PC-9 (cell line): ENCODE data around the gene LGALS7B. TPM values are rescaled to one million over a fixed set of nuclear protein-coding genes. Genes with fewer than 3 reads are reported as not detected.
"Not testable (repeated sequence)": the region's sequence is repeated elsewhere in the genome, so short reads cannot be mapped to it uniquely, and the experiment has no call there.

Experiments used
- BruUV-seq: library from RNA; stranded (reverse); fragments of 400-500 nt; replicated peaks from 2 replicates; lab custom pipeline; 2021; lab: Mats Ljungman, UMichigan
- CTCF ChIA-PET: fragments of 300-600 bp; sonication (Branson Sonifier 250); formaldehyde crosslinking; loops from one replicate; lab custom pipeline; 2022; ENCODE audit warnings: antibody characterized with exemption; lab: Charles Lee
- POLR2A ChIA-PET: fragments of 300-600 bp; sonication (Branson Sonifier 250); formaldehyde crosslinking; loops from one replicate; lab custom pipeline; 2022; ENCODE audit warnings: antibody characterized with exemption; ENCODE audit not compliant: unreplicated experiment; lab: Charles Lee
- DNase-seq, 2 experiments: peaks; one replicate each; pipeline versions ENCODE4 v3.0.0 to v3.0.0-alpha.2; 2015 to 2022; ENCODE audit warnings: mixed read lengths in 1 of 2
- H2AFZ ChIP-seq: fragments of 200-600 bp; sonication (generic); 2 replicates; pipeline ENCODE4 v1.8.1; 2017; ENCODE audit warnings: antibody characterized with exemption
- H3F3A ChIP-seq: fragments of 200-600 bp; sonication (generic); 2 replicates; pipeline ENCODE4 v1.8.1; 2017; ENCODE audit warnings: antibody characterized with exemption, mild to moderate bottlenecking, low read depth; ENCODE audit not compliant: insufficient read depth
- H3K27ac ChIP-seq: fragments of 200-600 bp; sonication (generic); 2 replicates; pipeline ENCODE4 v1.6.1; 2016; ENCODE audit warnings: mixed run types
- H3K27me3 ChIP-seq: fragments of 200-600 bp; sonication (generic); 2 replicates; pipeline ENCODE4 v1.6.1; 2016; ENCODE audit warnings: low read depth, mixed run types; ENCODE audit not compliant: insufficient read depth
- H3K36me3 ChIP-seq: fragments of 200-600 bp; sonication (generic); 2 replicates; pipeline ENCODE4 v1.6.1; 2016; ENCODE audit warnings: low read depth, mixed run types
- H3K4me1 ChIP-seq: fragments of 200-600 bp; sonication (generic); replicated peaks from 2 replicates; pipeline ENCODE4 v1.6.1; 2016; ENCODE audit warnings: mixed run types; ENCODE audit not compliant: insufficient read depth
- H3K4me2 ChIP-seq: fragments of 200-600 bp; sonication (generic); 2 replicates; pipeline ENCODE4 v1.6.1; 2017; ENCODE audit warnings: mixed run types
- H3K4me3 ChIP-seq: fragments of 200-600 bp; sonication (generic); 2 replicates; pipeline ENCODE4 v1.6.1; 2016; ENCODE audit warnings: mixed run types
- H3K79me2 ChIP-seq: fragments of 200-600 bp; sonication (generic); 2 replicates; pipeline ENCODE4 v1.6.1; 2017; ENCODE audit warnings: low read depth, mixed run types
- H3K9me2 ChIP-seq: fragments of 200-600 bp; sonication (generic); 2 replicates; pipeline ENCODE4 v1.8.1; 2017; ENCODE audit warnings: mild to moderate bottlenecking; ENCODE audit not compliant: insufficient read depth
- H3K9me3 ChIP-seq: fragments of 200-600 bp; sonication (generic); 2 replicates; pipeline ENCODE4 v1.8.1; 2016; ENCODE audit warnings: low read depth; ENCODE audit not compliant: insufficient read depth
- H4K20me1 ChIP-seq: fragments of 200-600 bp; sonication (generic); 2 replicates; pipeline ENCODE4 v1.8.1; 2017; ENCODE audit not compliant: insufficient read depth
- CTCF ChIP-seq: fragments of 200-600 bp; sonication (generic); conservative IDR thresholded peaks from 2 replicates; pipeline ENCODE4 v1.6.1; 2017; ENCODE audit warnings: mixed run types, antibody characterized with exemption, mild to moderate bottlenecking, moderate library complexity
- EZH2 ChIP-seq: fragments of 200-600 bp; sonication (generic); IDR thresholded peaks from 2 replicates; pipeline ENCODE4 v1.8.0; 2017; ENCODE audit warnings: antibody characterized with exemption, low read depth
- intact Hi-C: fragments of 100-400 bp; cut with micrococcal nuclease; formaldehyde crosslinking; loops from one replicate; pipeline ENCODE4 v1.10.0; 2022; ENCODE audit not compliant: unreplicated experiment
- total RNA-seq: library from RNA; stranded (reverse); gene quantifications from 2 replicates; pipeline ENCODE4 v1.2.3, GENCODE V29; 2021

The LGALS7B gene
- total RNA-seq, 1 experiment from 2014 or later, result not detected

- ChIA-PET POLR2A (no interaction called here), CTCF (no interaction called here)
- no peaks in the 10 kb centered on the region for H4K20me1 ChIP-seq
- H3K36me3 ChIP-seq, result no peaks in the 10 kb centered on the region
- intact Hi-C loops, result no loop called here
- no peak within 1 kb of the TSS for H3K27ac ChIP-seq
- no peaks in the 10 kb centered on the region for H3K9me3 ChIP-seq
- H3K4me2 ChIP-seq, result no peak within 1 kb of the TSS
- no peak for TF ChIP-seq CTCF
- TF ChIP-seq EZH2, result no peak
- no peaks in the 10 kb centered on the region for H3F3A ChIP-seq
- no peaks in the 10 kb centered on the region for H3K4me1 ChIP-seq
- no peak within 1 kb of the TSS for H3K4me3 ChIP-seq
- H2AFZ ChIP-seq, result no peak within 1 kb of the TSS
- no TSS peak for BruUV-seq
- no peak for DNase-seq
- no peaks in the 10 kb centered on the region for H3K27me3 ChIP-seq
- no peaks in the 10 kb centered on the region for H3K79me2 ChIP-seq
- no peaks in the 10 kb centered on the region for H3K9me2 ChIP-seq
Observed at GRCh38 chr19:38812841-38813320, 23.9 kb downstream of the LGALS7B start, which contains the start of gene LGALS4. Gene LGALS4, minus strand, starts transcription at chr19:38812945. Its CDS starts 59 bp downstream, at chr19:38812886.

GRCh38 chr19:38813323-38813722, 24.3 kb downstream of the LGALS7B start:
- no peak overlapping the region for H3K4me3 ChIP-seq
- no peaks in the 10 kb centered on the region for H3K36me3 ChIP-seq
- H3K27me3 ChIP-seq, result no peaks in the 10 kb centered on the region
- H3F3A ChIP-seq, result no peaks in the 10 kb centered on the region
- H3K9me2 ChIP-seq, result no peaks in the 10 kb centered on the region
- ChIA-PET CTCF (no interaction called here), POLR2A (no interaction called here)
- no peak overlapping the region for H3K27ac ChIP-seq
- no peaks in the 10 kb centered on the region for H3K4me1 ChIP-seq
- H2AFZ ChIP-seq, result no peak overlapping the region
- H3K4me2 ChIP-seq, result no peak overlapping the region
- DNase-seq, result no peak
- no peaks in the 10 kb centered on the region for H3K9me3 ChIP-seq
- no TSS peak for BruUV-seq
- TF ChIP-seq EZH2 (no peak), CTCF (no peak)
- intact Hi-C loops, result no loop called here
- no peaks in the 10 kb centered on the region for H3K79me2 ChIP-seq
- no peaks in the 10 kb centered on the region for H4K20me1 ChIP-seq

- H3K27ac ChIP-seq, POLR2A ChIA-PET, H3F3A ChIP-seq, H3K4me3 ChIP-seq, H3K36me3 ChIP-seq, H3K9me2 ChIP-seq, DNase-seq, BruUV-seq, intact Hi-C loops, H3K4me1 ChIP-seq, H3K4me2 ChIP-seq, H2AFZ ChIP-seq, H3K27me3 ChIP-seq, H3K79me2 ChIP-seq, H3K9me3 ChIP-seq, H4K20me1 ChIP-seq: not testable (repeated sequence)
- CTCF ChIA-PET, result interaction anchor here (0.7 kb wide), 1 partner anchor 81 kb away, joined by 6 read pairs; no protein-coding TSS in a partner anchor
Observed at GRCh38 chr19:38813932-38814331, 24.9 kb downstream of the LGALS7B start.
